ENCODE measurements around the gene BCAR3.

DNA sequence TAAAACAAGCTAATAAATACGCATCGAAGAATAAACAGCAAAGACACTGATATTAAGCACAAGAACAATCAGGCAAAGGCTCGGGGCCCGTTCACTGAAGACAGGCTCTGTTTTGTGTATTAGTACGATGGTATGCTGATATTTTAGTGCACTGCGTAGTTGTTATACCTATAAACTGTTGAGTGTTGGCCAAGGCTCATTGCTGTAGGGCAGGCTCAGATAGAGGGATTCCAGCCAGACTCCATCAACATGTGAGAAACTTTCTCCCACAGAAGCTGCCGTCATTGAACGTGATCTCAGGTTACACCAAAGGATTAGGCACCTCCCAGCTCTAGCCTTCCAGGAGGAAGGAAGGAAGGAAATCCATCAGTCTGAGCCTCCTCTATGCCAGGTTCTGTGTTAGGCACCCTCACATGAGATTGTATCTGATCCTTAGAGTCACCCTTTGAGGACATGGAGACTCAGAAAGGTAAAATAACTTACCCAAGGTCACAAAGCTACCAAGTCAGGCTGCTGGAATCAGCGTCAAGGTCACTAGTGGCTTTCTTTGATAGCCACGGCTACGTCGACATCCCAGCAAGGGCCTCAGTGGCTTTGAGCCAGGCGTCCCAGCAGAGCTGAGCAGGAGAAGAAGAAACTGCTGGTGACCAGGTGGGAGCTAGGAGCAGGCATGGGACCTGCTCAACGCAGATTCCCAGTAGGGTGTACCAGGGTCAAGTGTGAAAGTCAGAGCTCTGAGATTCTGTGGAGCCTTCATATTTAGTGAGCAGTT, 14.8 kb downstream of the BCAR3 start:
- TF ChIP-seq, protein P1, sequence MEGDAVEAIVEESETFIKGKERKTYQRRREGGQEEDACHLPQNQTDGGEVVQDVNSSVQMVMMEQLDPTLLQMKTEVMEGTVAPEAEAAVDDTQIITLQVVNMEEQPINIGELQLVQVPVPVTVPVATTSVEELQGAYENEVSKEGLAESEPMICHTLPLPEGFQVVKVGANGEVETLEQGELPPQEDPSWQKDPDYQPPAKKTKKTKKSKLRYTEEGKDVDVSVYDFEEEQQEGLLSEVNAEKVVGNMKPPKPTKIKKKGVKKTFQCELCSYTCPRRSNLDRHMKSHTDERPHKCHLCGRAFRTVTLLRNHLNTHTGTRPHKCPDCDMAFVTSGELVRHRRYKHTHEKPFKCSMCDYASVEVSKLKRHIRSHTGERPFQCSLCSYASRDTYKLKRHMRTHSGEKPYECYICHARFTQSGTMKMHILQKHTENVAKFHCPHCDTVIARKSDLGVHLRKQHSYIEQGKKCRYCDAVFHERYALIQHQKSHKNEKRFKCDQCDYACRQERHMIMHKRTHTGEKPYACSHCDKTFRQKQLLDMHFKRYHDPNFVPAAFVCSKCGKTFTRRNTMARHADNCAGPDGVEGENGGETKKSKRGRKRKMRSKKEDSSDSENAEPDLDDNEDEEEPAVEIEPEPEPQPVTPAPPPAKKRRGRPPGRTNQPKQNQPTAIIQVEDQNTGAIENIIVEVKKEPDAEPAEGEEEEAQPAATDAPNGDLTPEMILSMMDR (IDR thresholded peaks at IDR 0.05), result no peak
- no peak for TF ChIP-seq ZFX (IDR thresholded peaks at IDR 0.05; ENCODE audit: borderline replicate concordance)

Data from 22Rv1 (cell line).